ENCODE data around the gene CLRN2. TPM values are rescaled to one million over a fixed set of nuclear protein-coding genes. Genes with fewer than 3 reads are reported as not detected.
A peak's percentile ranks its signal among the peaks of the same experiment; 100 is the strongest.

The CLRN2 gene
- total RNA-seq, 1 experiment from 2014 or later, result not detected

DNA sequence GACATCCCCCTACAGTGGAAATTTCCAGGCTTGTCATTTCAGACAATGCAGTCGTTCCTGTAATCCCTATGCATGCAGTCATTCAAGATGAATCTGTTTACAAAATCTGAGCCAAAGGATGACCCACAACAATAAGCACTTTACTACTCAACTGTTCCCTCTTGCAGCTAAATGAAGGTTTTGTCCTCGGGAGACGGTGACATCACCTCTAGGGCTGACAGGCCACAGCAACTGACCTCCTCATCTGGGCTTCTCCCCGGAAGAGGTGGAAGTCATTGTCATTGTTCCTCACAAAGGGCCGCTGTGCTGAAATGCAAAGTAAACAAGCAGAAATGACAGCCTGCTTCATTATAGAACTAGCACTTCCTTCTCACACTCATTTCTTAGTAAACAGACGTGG is 29.2 kb downstream of the CLRN2 start:
- ChIA-PET POLR2A (interaction anchor here (0.5 kb wide), 1 partner anchor 1927 kb away, joined by 9 read pairs; no protein-coding TSS in a partner anchor), CTCF (no interaction called here)
- TF ChIP-seq, protein P1, sequence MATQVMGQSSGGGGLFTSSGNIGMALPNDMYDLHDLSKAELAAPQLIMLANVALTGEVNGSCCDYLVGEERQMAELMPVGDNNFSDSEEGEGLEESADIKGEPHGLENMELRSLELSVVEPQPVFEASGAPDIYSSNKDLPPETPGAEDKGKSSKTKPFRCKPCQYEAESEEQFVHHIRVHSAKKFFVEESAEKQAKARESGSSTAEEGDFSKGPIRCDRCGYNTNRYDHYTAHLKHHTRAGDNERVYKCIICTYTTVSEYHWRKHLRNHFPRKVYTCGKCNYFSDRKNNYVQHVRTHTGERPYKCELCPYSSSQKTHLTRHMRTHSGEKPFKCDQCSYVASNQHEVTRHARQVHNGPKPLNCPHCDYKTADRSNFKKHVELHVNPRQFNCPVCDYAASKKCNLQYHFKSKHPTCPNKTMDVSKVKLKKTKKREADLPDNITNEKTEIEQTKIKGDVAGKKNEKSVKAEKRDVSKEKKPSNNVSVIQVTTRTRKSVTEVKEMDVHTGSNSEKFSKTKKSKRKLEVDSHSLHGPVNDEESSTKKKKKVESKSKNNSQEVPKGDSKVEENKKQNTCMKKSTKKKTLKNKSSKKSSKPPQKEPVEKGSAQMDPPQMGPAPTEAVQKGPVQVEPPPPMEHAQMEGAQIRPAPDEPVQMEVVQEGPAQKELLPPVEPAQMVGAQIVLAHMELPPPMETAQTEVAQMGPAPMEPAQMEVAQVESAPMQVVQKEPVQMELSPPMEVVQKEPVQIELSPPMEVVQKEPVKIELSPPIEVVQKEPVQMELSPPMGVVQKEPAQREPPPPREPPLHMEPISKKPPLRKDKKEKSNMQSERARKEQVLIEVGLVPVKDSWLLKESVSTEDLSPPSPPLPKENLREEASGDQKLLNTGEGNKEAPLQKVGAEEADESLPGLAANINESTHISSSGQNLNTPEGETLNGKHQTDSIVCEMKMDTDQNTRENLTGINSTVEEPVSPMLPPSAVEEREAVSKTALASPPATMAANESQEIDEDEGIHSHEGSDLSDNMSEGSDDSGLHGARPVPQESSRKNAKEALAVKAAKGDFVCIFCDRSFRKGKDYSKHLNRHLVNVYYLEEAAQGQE (IDR thresholded peaks at IDR 0.05; ENCODE audit: insufficient read depth in 1 of 2, low read depth in 2 of 2, low read length in 1 of 2), result no peak
- TF ChIP-seq SIN3A (IDR thresholded peaks at IDR 0.05; ENCODE audit: borderline replicate concordance, insufficient read depth, low read depth, low read length), result no peak
- no peak for TF ChIP-seq POLR2AphosphoS5 (IDR thresholded peaks at IDR 0.05; ENCODE audit: low read depth, low read length)
- TF ChIP-seq, protein P2, sequence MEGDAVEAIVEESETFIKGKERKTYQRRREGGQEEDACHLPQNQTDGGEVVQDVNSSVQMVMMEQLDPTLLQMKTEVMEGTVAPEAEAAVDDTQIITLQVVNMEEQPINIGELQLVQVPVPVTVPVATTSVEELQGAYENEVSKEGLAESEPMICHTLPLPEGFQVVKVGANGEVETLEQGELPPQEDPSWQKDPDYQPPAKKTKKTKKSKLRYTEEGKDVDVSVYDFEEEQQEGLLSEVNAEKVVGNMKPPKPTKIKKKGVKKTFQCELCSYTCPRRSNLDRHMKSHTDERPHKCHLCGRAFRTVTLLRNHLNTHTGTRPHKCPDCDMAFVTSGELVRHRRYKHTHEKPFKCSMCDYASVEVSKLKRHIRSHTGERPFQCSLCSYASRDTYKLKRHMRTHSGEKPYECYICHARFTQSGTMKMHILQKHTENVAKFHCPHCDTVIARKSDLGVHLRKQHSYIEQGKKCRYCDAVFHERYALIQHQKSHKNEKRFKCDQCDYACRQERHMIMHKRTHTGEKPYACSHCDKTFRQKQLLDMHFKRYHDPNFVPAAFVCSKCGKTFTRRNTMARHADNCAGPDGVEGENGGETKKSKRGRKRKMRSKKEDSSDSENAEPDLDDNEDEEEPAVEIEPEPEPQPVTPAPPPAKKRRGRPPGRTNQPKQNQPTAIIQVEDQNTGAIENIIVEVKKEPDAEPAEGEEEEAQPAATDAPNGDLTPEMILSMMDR (IDR thresholded peaks at IDR 0.05), result no peak
- no peak for TF ChIP-seq TCF7L2 (IDR thresholded peaks at IDR 0.05; ENCODE audit: low read depth, low read length)
- no peaks in the 10 kb centered on the region for H3K9me3 ChIP-seq (ENCODE audit: control insufficient read depth, insufficient read depth, low read depth, low read length)
- in situ Hi-C loops (cut with HindIII; ENCODE audit: low pct_unique_long_range_greater_than_20kb, low sequenced_read_pairs) (no loop called here), intact Hi-C loops (cut with micrococcal nuclease; ENCODE audit: unreplicated experiment) (loop anchor here (10.0 kb wide), 1 partner anchor 1051 kb away; no protein-coding TSS in a partner anchor)
- no peaks in the 10 kb centered on the region for H3K27me3 ChIP-seq (ENCODE audit: control insufficient read depth, insufficient read depth, low read length)
- BruUV-seq (replicated peaks), result no TSS peak
- no peaks in the 10 kb centered on the region for H3K4me1 ChIP-seq (ENCODE audit: control insufficient read depth, insufficient read depth, low read length)
- H3K4me3 ChIP-seq (ENCODE audit: low read depth in 2 of 2, low read length in 2 of 2), result no peak overlapping the region
- DNase-seq (ENCODE audit: low read depth, low spot score) (peak; percentile 5), ATAC-seq (no peak)
- H3K27ac ChIP-seq (ENCODE audit: low read length), result no peak overlapping the region
- no peaks in the 10 kb centered on the region for H3K36me3 ChIP-seq (ENCODE audit: control insufficient read depth, insufficient read depth, low read length)

DNA sequence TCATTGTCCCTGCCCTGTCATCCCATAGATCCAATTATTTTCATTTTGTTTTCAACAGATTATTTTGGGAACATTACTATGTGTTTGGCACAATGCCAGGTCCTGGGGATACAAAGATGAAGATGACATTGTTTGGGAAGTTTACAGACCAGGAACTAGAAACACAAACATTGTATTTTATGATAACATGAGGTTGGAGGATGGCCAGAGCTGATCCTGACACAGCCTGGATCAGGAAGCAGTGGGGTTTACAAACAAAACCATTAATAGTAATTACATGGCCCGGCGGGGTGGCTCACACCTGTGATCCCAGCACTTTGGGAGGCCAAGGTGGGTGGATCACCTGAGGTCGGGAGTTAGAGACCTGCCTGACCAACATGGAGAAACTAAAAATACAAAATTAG is 29.9 kb downstream of the CLRN2 start:
- Histone ChIP-seq H3K9me3 (ENCODE audit: control insufficient read depth, insufficient read depth, low read depth, low read length) (no peaks in the 10 kb centered on the region), H3K4me1 (ENCODE audit: control insufficient read depth, insufficient read depth, low read length) (no peaks in the 10 kb centered on the region), H3K36me3 (ENCODE audit: control insufficient read depth, insufficient read depth, low read length) (no peaks in the 10 kb centered on the region), H3K4me3 (ENCODE audit: low read depth in 2 of 2, low read length in 2 of 2) (no peak overlapping the region), H3K27me3 (ENCODE audit: control insufficient read depth, insufficient read depth, low read length) (no peaks in the 10 kb centered on the region), H3K27ac (ENCODE audit: low read length) (no peak overlapping the region)
- DNase-seq (ENCODE audit: low read depth, low spot score) (no peak), ATAC-seq (no peak)
- in situ Hi-C loops (cut with HindIII; ENCODE audit: low pct_unique_long_range_greater_than_20kb, low sequenced_read_pairs) (no loop called here), intact Hi-C loops (cut with micrococcal nuclease; ENCODE audit: unreplicated experiment) (loop anchor here (5.0 to 10.0 kb wide), 3 partner anchors 87 to 1050 kb away; no protein-coding TSS in a partner anchor)
- ChIA-PET POLR2A (interaction anchor here (0.5 kb wide), 1 partner anchor 1928 kb away, joined by 9 read pairs; no protein-coding TSS in a partner anchor), CTCF (no interaction called here)
- TF ChIP-seq SIN3A (IDR thresholded peaks at IDR 0.05; ENCODE audit: borderline replicate concordance, insufficient read depth, low read depth, low read length) (no peak), TCF7L2 (IDR thresholded peaks at IDR 0.05; ENCODE audit: low read depth, low read length) (no peak), POLR2AphosphoS5 (IDR thresholded peaks at IDR 0.05; ENCODE audit: low read depth, low read length) (no peak)
- TF ChIP-seq, protein P2 (IDR thresholded peaks at IDR 0.05), result no peak
- TF ChIP-seq, protein P1 (IDR thresholded peaks at IDR 0.05; ENCODE audit: insufficient read depth in 1 of 2, low read depth in 2 of 2, low read length in 1 of 2), result no peak
- no TSS peak for BruUV-seq (replicated peaks)
